Activated CD8-positive, alpha-beta T cell treated with anti-CD3 and anti-CD28 coated beads for 36 hours (primary cell): ENCODE measurements around the gene PFKFB2. TPM values are rescaled to one million over a fixed set of nuclear protein-coding genes. Genes with fewer than 3 reads are reported as not detected.

Experiments
- ATAC-seq: fragments of 200-7000 bp; cut with Tn5 transposase; one replicate; pipeline ENCODE4 v1.10.0; 2021; ENCODE audit warnings: mild to moderate bottlenecking, moderate library complexity
- CTCF ChIA-PET: fragments of 350-600 bp; sonication (Branson Sonifier 250); formaldehyde crosslinking; loops from one replicate; lab custom pipeline; 2021; ENCODE audit warnings: antibody characterized with exemption; lab: Charles Lee
- POLR2A ChIA-PET: fragments of 350-600 bp; sonication (Branson Sonifier 250); formaldehyde crosslinking; loops from one replicate; lab custom pipeline; 2021; ENCODE audit warnings: antibody characterized with exemption; lab: Charles Lee
- DNase-seq: peaks from one replicate; pipeline ENCODE4 v3.0.0-alpha.2; 2020
- H3K27ac Mint-ChIP-seq: one replicate; pipeline ENCODE4 v1.8.0; 2021; ENCODE audit warnings: mild to moderate bottlenecking, mixed read lengths
- H3K27me3 Mint-ChIP-seq: one replicate; pipeline ENCODE4 v1.8.0; 2021; ENCODE audit warnings: mixed read lengths
- H3K36me3 Mint-ChIP-seq: one replicate; pipeline ENCODE4 v1.8.0; 2021; ENCODE audit warnings: low read depth, mixed read lengths
- H3K4me1 Mint-ChIP-seq: one replicate; pipeline ENCODE4 v1.8.0; 2021; ENCODE audit warnings: low read depth, mixed read lengths
- H3K4me3 Mint-ChIP-seq: one replicate; pipeline ENCODE4 v1.8.0; 2021; ENCODE audit warnings: mild to moderate bottlenecking, moderate library complexity, mixed read lengths
- H3K9me3 Mint-ChIP-seq: one replicate; pipeline ENCODE4 v1.8.0; 2021; ENCODE audit warnings: mixed read lengths
- CTCF ChIP-seq: fragments of 200-600 bp; IDR thresholded peaks from one replicate; pipeline ENCODE4 v1.8.0; 2022; ENCODE audit warnings: antibody characterized with exemption, mild to moderate bottlenecking
- intact Hi-C: fragments of 100-400 bp; cut with micrococcal nuclease; formaldehyde crosslinking; loops from one replicate; pipeline ENCODE4 v1.10.0; 2022
- total RNA-seq, 2 experiments: library from RNA; stranded (reverse); gene quantifications; one replicate each; pipeline ENCODE4 v1.2.3, GENCODE V29; 2021

Gene PFKFB2
- total RNA-seq, 2 experiments from 2014 or later: 3.5 to 4.3 TPM

- DNase-seq (no peak), ATAC-seq (no peak)
- peaks cover 11% of the 10 kb centered on the region for H3K27me3 Mint-ChIP-seq
- intact Hi-C loops: no loop called here
- H3K4me1 Mint-ChIP-seq: peaks cover 2% of the 10 kb centered on the region
- no peak overlapping the region for H3K27ac Mint-ChIP-seq
- H3K9me3 Mint-ChIP-seq: no peaks in the 10 kb centered on the region
- POLR2A ChIA-PET: no interaction called here
- no peaks in the 10 kb centered on the region for H3K36me3 Mint-ChIP-seq
- CTCF ChIA-PET: no interaction called here
- H3K4me3 Mint-ChIP-seq: no peak overlapping the region
- TF ChIP-seq CTCF: no peak
Observed at GRCh38 chr1:207109004-207109403, 55.9 kb downstream of the PFKFB2 start.

DNA sequence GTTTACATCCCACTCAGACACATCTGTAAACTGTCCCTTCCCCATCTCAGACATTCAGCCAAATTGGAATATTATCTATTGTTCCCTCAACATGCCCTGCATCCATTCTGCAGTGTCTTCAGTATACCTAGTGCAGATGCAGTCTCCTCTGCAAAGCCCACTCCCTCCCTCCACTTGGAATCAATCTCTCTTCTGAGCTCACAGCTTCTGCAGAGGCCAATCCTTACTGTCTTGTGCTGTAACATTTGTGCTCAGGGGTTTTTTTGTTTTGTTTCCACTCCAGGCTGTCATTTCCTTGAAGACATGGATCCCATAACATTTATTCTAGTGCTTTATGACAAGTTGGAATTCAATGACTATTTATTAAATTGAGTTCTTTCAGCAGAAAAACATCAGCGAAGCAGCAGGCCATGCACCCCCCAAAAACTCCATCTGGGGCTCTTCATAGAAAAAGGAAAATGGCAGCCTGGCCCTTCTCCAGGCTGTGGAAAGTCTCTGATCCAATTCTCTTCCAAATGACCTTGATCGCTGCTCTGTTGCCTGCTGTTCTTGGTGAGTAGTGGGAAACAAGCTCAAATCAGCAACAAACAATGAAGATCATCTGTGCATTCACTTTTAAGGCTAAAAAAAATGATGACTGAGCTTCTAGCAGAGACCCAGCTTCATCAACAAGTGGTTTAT lies 59.7 kb downstream of the PFKFB2 start:
- intact Hi-C loops: no loop called here
- no peak overlapping the region for H3K4me3 Mint-ChIP-seq
- no peaks in the 10 kb centered on the region for H3K4me1 Mint-ChIP-seq
- no peak for TF ChIP-seq CTCF
- ChIA-PET CTCF (no interaction called here), POLR2A (no interaction called here)
- no peaks in the 10 kb centered on the region for H3K36me3 Mint-ChIP-seq
- H3K9me3 Mint-ChIP-seq: no peaks in the 10 kb centered on the region
- DNase-seq: no peak
- no peak for ATAC-seq
- H3K27me3 Mint-ChIP-seq: peaks cover 13% of the 10 kb centered on the region
- H3K27ac Mint-ChIP-seq: no peak overlapping the region

DNA sequence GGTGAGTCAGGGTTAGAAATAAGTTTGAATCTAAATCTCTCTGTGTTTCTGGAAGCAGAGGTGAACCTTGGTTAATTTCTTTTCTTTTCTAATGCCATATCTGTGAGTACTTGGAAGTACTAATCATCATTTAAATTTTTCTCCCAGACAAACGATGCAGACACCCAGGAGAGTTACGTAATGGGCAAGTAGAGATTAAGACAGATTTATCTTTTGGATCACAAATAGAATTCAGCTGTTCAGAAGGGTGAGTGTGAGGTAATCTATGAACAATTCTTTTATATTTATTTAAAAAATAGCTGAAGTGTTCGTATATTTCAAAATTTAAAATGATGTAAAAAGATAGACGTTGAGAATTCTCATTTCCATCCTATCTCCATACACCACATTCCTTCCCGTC lies 62.2 kb downstream of the PFKFB2 start:
- ChIA-PET POLR2A (no interaction called here), CTCF (no interaction called here)
- H3K27ac Mint-ChIP-seq: no peak overlapping the region
- ATAC-seq (no peak), DNase-seq (no peak)
- no peaks in the 10 kb centered on the region for H3K9me3 Mint-ChIP-seq
- H3K4me3 Mint-ChIP-seq: no peak overlapping the region
- no peak for TF ChIP-seq CTCF
- intact Hi-C loops: no loop called here
- no peaks in the 10 kb centered on the region for H3K4me1 Mint-ChIP-seq
- peaks cover 6% of the 10 kb centered on the region for H3K27me3 Mint-ChIP-seq
- no peaks in the 10 kb centered on the region for H3K36me3 Mint-ChIP-seq

DNA sequence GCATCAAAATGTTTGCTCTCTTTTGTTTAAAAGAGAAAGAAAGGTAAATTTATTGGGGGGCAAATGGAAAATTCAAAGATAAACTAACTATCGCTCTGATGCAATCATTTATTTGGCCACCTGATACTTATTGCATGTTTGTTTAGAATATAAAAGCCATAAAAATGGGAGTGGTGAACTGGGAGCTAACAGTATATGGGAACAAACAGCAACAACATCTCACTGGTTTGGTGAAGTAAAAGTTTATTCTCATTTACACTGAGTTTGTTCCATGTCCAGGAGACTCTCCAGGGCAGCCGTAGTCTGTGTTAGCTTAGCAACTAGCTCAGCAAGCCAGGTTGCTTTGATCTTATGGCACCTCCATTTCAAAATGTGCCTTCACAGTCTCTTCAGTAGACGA lies 71.3 kb downstream of the PFKFB2 start:
- intact Hi-C loops: no loop called here
- Mint-ChIP-seq H3K27me3 (peaks cover 5% of the 10 kb centered on the region), H3K36me3 (peaks cover 4% of the 10 kb centered on the region), H3K27ac (no peak overlapping the region), H3K4me1 (no peaks in the 10 kb centered on the region), H3K9me3 (peaks cover 17% of the 10 kb centered on the region), H3K4me3 (no peak overlapping the region)
- ATAC-seq (no peak), DNase-seq (no peak)
- CTCF ChIA-PET: no interaction called here
- no peak for TF ChIP-seq CTCF
- POLR2A ChIA-PET: no interaction called here

DNA sequence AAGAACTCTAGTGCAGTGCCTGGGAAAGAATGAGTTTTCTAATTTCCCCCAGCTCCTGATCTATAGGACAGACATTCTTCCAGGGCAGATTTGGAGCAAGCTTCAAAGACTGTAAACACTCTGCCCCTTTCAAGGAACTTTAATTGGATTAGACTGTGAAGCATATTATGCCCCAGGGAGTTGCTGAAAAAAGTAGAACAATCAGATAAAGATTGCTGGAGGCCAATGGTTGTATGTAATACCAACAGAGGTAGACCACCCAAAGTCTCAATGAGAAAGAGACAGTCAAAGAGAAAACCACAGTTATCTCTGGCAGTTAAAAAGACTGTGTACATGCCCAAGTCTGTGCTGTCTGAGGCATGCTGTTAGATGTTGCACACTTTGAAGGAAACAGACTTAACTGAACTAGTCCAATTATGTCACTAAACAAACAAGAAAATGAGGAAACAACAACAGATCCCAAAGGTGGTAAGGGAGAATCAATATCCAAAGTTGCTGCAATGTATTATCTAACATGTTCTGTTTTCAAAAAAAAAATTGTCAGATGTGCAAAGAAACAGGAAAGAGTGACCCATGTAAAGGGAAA lies 75.4 kb downstream of the PFKFB2 start:
- intact Hi-C loops: no loop called here
- no peak for TF ChIP-seq CTCF
- H3K4me3 Mint-ChIP-seq: no peak overlapping the region
- peaks cover 7% of the 10 kb centered on the region for H3K36me3 Mint-ChIP-seq
- ChIA-PET CTCF (no interaction called here), POLR2A (no interaction called here)
- no peaks in the 10 kb centered on the region for H3K4me1 Mint-ChIP-seq
- no peak overlapping the region for H3K27ac Mint-ChIP-seq
- H3K27me3 Mint-ChIP-seq: peaks cover 2% of the 10 kb centered on the region
- peaks cover 26% of the 10 kb centered on the region for H3K9me3 Mint-ChIP-seq
- ATAC-seq (no peak), DNase-seq (no peak)
